Hepatocyte (in vitro differentiated cells): ENCODE measurements around the gene PLPP1. TPM values are rescaled to one million over a fixed set of nuclear protein-coding genes. Genes with fewer than 3 reads are reported as not detected.
A peak's percentile ranks its signal among the peaks of the same experiment; 100 is the strongest.

Experiments
- DNase-seq: peaks from one replicate; pipeline ENCODE4 v3.0.0-alpha.2; 2016; ENCODE audit warnings: low spot score
- H2AFZ ChIP-seq: fragments of 200-600 bp; sonication (generic); 2 replicates; pipeline ENCODE4 v1.6.0; 2016; ENCODE audit warnings: antibody characterized with exemption, mild to moderate bottlenecking
- H3K27ac ChIP-seq: fragments of 200-600 bp; sonication (generic); 2 replicates; pipeline ENCODE4 v1.5.1; 2016; ENCODE audit warnings: mild to moderate bottlenecking
- H3K27me3 ChIP-seq: fragments of 200-600 bp; sonication (generic); 2 replicates; pipeline ENCODE4 v1.6.1; 2016
- H3K36me3 ChIP-seq: fragments of 200-600 bp; sonication (generic); replicated peaks from 2 replicates; pipeline ENCODE4 v1.5.1; 2016; ENCODE audit warnings: low read depth; ENCODE audit not compliant: insufficient read depth
- H3K4me1 ChIP-seq: fragments of 200-600 bp; sonication (generic); 2 replicates; pipeline ENCODE4 v1.5.1; 2016; ENCODE audit warnings: mild to moderate bottlenecking, moderate library complexity; ENCODE audit not compliant: insufficient read depth
- H3K4me2 ChIP-seq: fragments of 200-600 bp; sonication (generic); 2 replicates; pipeline ENCODE4 v1.6.0; 2016
- H3K4me3 ChIP-seq: fragments of 200-600 bp; sonication (generic); 2 replicates; pipeline ENCODE4 v1.5.1; 2016; ENCODE audit warnings: mild to moderate bottlenecking
- H3K79me2 ChIP-seq: fragments of 200-600 bp; sonication (generic); 2 replicates; pipeline ENCODE4 v1.6.0; 2017; ENCODE audit warnings: mild to moderate bottlenecking
- H3K9me2 ChIP-seq: fragments of 200-600 bp; sonication (generic); replicated peaks from 2 replicates; pipeline ENCODE4 v1.6.0; 2017; ENCODE audit warnings: mild to moderate bottlenecking; ENCODE audit not compliant: insufficient read depth
- H3K9me3 ChIP-seq: fragments of 200-600 bp; sonication (generic); 2 replicates; pipeline ENCODE4 v1.5.1; 2016; ENCODE audit warnings: low read depth, mild to moderate bottlenecking
- H4K20me1 ChIP-seq: fragments of 200-600 bp; sonication (generic); 2 replicates; pipeline ENCODE4 v1.6.0; 2016; ENCODE audit warnings: mild to moderate bottlenecking; ENCODE audit not compliant: insufficient read depth, poor library complexity, severe bottlenecking
- CTCF ChIP-seq: fragments of 200-600 bp; sonication (generic); IDR thresholded peaks from 2 replicates; pipeline ENCODE4 v1.5.1; 2016; ENCODE audit warnings: antibody characterized with exemption, mild to moderate bottlenecking; ENCODE audit not compliant: poor library complexity
- EZH2 ChIP-seq: fragments of 200-600 bp; sonication (generic); IDR thresholded peaks from 2 replicates; pipeline ENCODE4 v1.6.1; 2016; ENCODE audit warnings: antibody characterized with exemption, mild to moderate bottlenecking, borderline replicate concordance
- EZH2phosphoT487 ChIP-seq: fragments of 200-600 bp; sonication (generic); IDR thresholded peaks from one replicate; pipeline ENCODE4 v1.6.1; 2018; ENCODE audit warnings: antibody characterized with exemption, mild to moderate bottlenecking, low read depth, moderate library complexity; ENCODE audit not compliant: unreplicated experiment, severe bottlenecking
- WGBS: methylation state at CpG from one replicate; pipeline ENCODE4 v1.1.6; 2016; ENCODE audit warnings: low lambda C conversion rate; ENCODE audit errors: missing lambda C conversion rate; 5-methylcytosine and 5-hydroxymethylcytosine counted together
- polyA plus RNA-seq: library from polyadenylated mRNA; unstranded; fragments of >200 nt; fragmentation: Nextera tagmentation; extraction: Ambion mirVana; gene quantifications from 2 replicates; pipeline ENCODE4 v1.2.1, GENCODE V29; 2016
- total RNA-seq: library from RNA; depleted of rRNA; stranded (reverse); fragments of >200 nt; gene quantifications from 2 replicates; pipeline ENCODE4 v1.2.3, GENCODE V29; 2014

The PLPP1 gene
- total and polyA plus RNA-seq, 2 experiments from 2014 or later: 80.1 to 84.9 TPM

- H3K9me3 ChIP-seq: no peaks in the 10 kb centered on the region
- no peak overlapping the region for H3K27ac ChIP-seq
- no peaks in the 10 kb centered on the region for H4K20me1 ChIP-seq
- H3K27me3 ChIP-seq: no peaks in the 10 kb centered on the region
- H3K4me1 ChIP-seq: no peaks in the 10 kb centered on the region
- H3K36me3 ChIP-seq: no peaks in the 10 kb centered on the region
- WGBS: 50% methylated on average over 2 of the region's 2 CpGs
- no peak for DNase-seq
- no peak overlapping the region for H3K4me3 ChIP-seq
- no peak overlapping the region for H3K4me2 ChIP-seq
- H3K79me2 ChIP-seq: peaks cover 21% of the 10 kb centered on the region
- no peaks in the 10 kb centered on the region for H3K9me2 ChIP-seq
- TF ChIP-seq EZH2phosphoT487: no peak
- no peak for TF ChIP-seq CTCF
- TF ChIP-seq EZH2: no peak
- no peak overlapping the region for H2AFZ ChIP-seq
These were observed 105.5 kb downstream of the PLPP1 start for GRCh38 chr5:55429221-55429612.

- Histone ChIP-seq H3K9me3 (no peaks in the 10 kb centered on the region), H3K36me3 (no peaks in the 10 kb centered on the region), H3K4me1 (no peaks in the 10 kb centered on the region), H3K79me2 (peaks cover 21% of the 10 kb centered on the region), H3K27me3 (no peaks in the 10 kb centered on the region), H3K4me2 (no peak overlapping the region), H4K20me1 (no peaks in the 10 kb centered on the region), H3K9me2 (no peaks in the 10 kb centered on the region), H2AFZ (no peak overlapping the region), H3K27ac (no peak overlapping the region), H3K4me3 (no peak overlapping the region)
- WGBS: 84% methylated on average over 1 of the region's 1 CpG
- peak; percentile 23 for DNase-seq
- TF ChIP-seq EZH2: no peak
- TF ChIP-seq CTCF: no peak
- no peak for TF ChIP-seq EZH2phosphoT487
These were observed 107.6 kb downstream of the PLPP1 start for GRCh38 chr5:55427157-55427556.

GRCh38 chr5:55426455-55426854, 108.3 kb downstream of the PLPP1 start:
- Histone ChIP-seq H3K9me2 (no peaks in the 10 kb centered on the region), H3K79me2 (peaks cover 21% of the 10 kb centered on the region), H3K36me3 (no peaks in the 10 kb centered on the region), H3K4me2 (no peak overlapping the region), H3K4me3 (no peak overlapping the region), H2AFZ (no peak overlapping the region), H3K27me3 (no peaks in the 10 kb centered on the region), H3K9me3 (no peaks in the 10 kb centered on the region), H3K4me1 (no peaks in the 10 kb centered on the region), H3K27ac (no peak overlapping the region), H4K20me1 (no peaks in the 10 kb centered on the region)
- TF ChIP-seq CTCF: no peak
- TF ChIP-seq EZH2phosphoT487: no peak
- no peak for TF ChIP-seq EZH2
- DNase-seq: no peak
- whole genome bisulfite sequencing: 100% methylated on average over 4 of the region's 4 CpGs

GRCh38 chr5:55421074-55421529, 113.7 kb downstream of the PLPP1 start:
- Histone ChIP-seq H2AFZ (no peak overlapping the region), H3K27ac (peak overlapping the region; percentile 18), H3K4me2 (no peak overlapping the region), H3K36me3 (no peaks in the 10 kb centered on the region), H3K4me3 (no peak overlapping the region), H3K79me2 (no peaks in the 10 kb centered on the region), H3K4me1 (peaks cover 16% of the 10 kb centered on the region), H3K9me3 (no peaks in the 10 kb centered on the region), H3K27me3 (no peaks in the 10 kb centered on the region), H4K20me1 (no peaks in the 10 kb centered on the region), H3K9me2 (no peaks in the 10 kb centered on the region)
- no peak for DNase-seq
- WGBS: 76% methylated on average over 4 of the region's 4 CpGs
- TF ChIP-seq EZH2phosphoT487: no peak
- no peak for TF ChIP-seq EZH2
- TF ChIP-seq CTCF: no peak
